Panc1 (cell line): ENCODE data around the gene CPNE4. TPM values are rescaled to one million over a fixed set of nuclear protein-coding genes. Genes with fewer than 3 reads are reported as not detected.

ENCODE experiments used
- ATAC-seq: fragments of 200-7000 bp; cut with Tn5 transposase; 2 replicates; pipeline ENCODE4 v1.9.1; 2020; ENCODE audit warnings: mild to moderate bottlenecking, moderate library complexity
- BruUV-seq: library from RNA; stranded (reverse); fragments of 400-500 nt; replicated peaks from 2 replicates; lab custom pipeline; 2021; lab: Mats Ljungman, UMichigan
- CTCF ChIA-PET: fragments of 300-600 bp; sonication (Branson Sonifier 250); formaldehyde crosslinking; loops from one replicate; lab custom pipeline; 2022; ENCODE audit warnings: antibody characterized with exemption; lab: Charles Lee
- POLR2A ChIA-PET: fragments of 300-600 bp; sonication (Branson Sonifier 250); formaldehyde crosslinking; loops from one replicate; lab custom pipeline; 2022; ENCODE audit warnings: antibody characterized with exemption; lab: Charles Lee
- DNase-seq: peaks from one replicate; pipeline ENCODE4 v3.0.0-alpha.2; 2010; ENCODE audit warnings: low read depth, low spot score
- H3K27ac ChIP-seq: 2 replicates; pipeline ENCODE4 v1.5.1; 2011; ENCODE audit warnings: mild to moderate bottlenecking, low read length, inconsistent platforms
- H3K27me3 ChIP-seq: fragments of 200-500 bp; sonication (Bioruptor generic); 2 replicates; pipeline ENCODE4 v1.6.0; 2014; ENCODE audit warnings: low read length, inconsistent platforms; ENCODE audit not compliant: control insufficient read depth, insufficient read depth
- H3K36me3 ChIP-seq: fragments of 200-500 bp; sonication (Bioruptor generic); 2 replicates; pipeline ENCODE4 v1.5.1; 2014; ENCODE audit warnings: inconsistent platforms, mild to moderate bottlenecking, low read length, moderate library complexity; ENCODE audit not compliant: control insufficient read depth, insufficient read depth
- H3K4me1 ChIP-seq: 2 replicates; pipeline ENCODE4 v1.5.1; 2011; ENCODE audit warnings: inconsistent platforms, mild to moderate bottlenecking, low read length, moderate library complexity; ENCODE audit not compliant: control insufficient read depth, insufficient read depth
- H3K4me3 ChIP-seq, 2 experiments: 2 replicates each; pipeline ENCODE4 v1.5.1; 2011 to 2012; ENCODE audit warnings: low read depth in 2 of 2, low read length in 2 of 2, mild to moderate bottlenecking in 2 of 2, inconsistent platforms in 1 of 2, moderate library complexity in 1 of 2
- H3K9me3 ChIP-seq: fragments of 200-500 bp; sonication (Bioruptor generic); 2 replicates; pipeline ENCODE4 v1.5.1; 2014; ENCODE audit warnings: low read depth, mild to moderate bottlenecking, inconsistent platforms, low read length, moderate library complexity; ENCODE audit not compliant: control insufficient read depth, insufficient read depth
- CTCF ChIP-seq: fragments of 450-650 bp; IDR thresholded peaks from 2 replicates; pipeline ENCODE4 v1.5.1; 2017; ENCODE audit warnings: mild to moderate bottlenecking
- POLR2AphosphoS5 ChIP-seq: IDR thresholded peaks from 2 replicates; pipeline ENCODE4 v1.6.1; 2012; ENCODE audit warnings: mild to moderate bottlenecking, low read depth, low read length, moderate library complexity
- REST ChIP-seq, 2 experiments: IDR thresholded peaks; 2 replicates each; pipeline ENCODE4 v1.6.1; 2011 to 2012; ENCODE audit warnings: low read depth in 2 of 2, control low read depth in 1 of 2, low read length in 1 of 2, mild to moderate bottlenecking in 1 of 2, moderate library complexity in 1 of 2; ENCODE audit not compliant: insufficient read depth in 1 of 2
- SIN3A ChIP-seq: IDR thresholded peaks from 2 replicates; pipeline ENCODE4 v1.6.1; 2012; ENCODE audit warnings: low read depth, mild to moderate bottlenecking, low read length, moderate library complexity, borderline replicate concordance; ENCODE audit not compliant: insufficient read depth
- TCF7L2 ChIP-seq: IDR thresholded peaks from 2 replicates; pipeline ENCODE4 v1.6.1; 2011; ENCODE audit warnings: mild to moderate bottlenecking, low read depth, low read length, inconsistent platforms
- in situ Hi-C: cut with HindIII; loops from 2 replicates; pipeline ENCODE4 v1.10.0; 2016; ENCODE audit warnings: low sequenced_read_pairs, low pct_unique_long_range_greater_than_20kb
- intact Hi-C: fragments of 100-400 bp; cut with micrococcal nuclease; formaldehyde crosslinking; loops from one replicate; pipeline ENCODE4 v1.10.0; 2022; ENCODE audit not compliant: unreplicated experiment
- total RNA-seq: library from RNA; stranded (reverse); gene quantifications from one replicate; pipeline ENCODE4 v1.2.1, GENCODE V29; 2021; ENCODE audit not compliant: unreplicated experiment

CPNE4 gene
- total RNA-seq, 1 experiment from 2014 or later = not detected

- no peak for DNase-seq
- Histone ChIP-seq H3K4me3 (no peak overlapping the region), H3K4me1 (no peaks in the 10 kb centered on the region), H3K27me3 (no peaks in the 10 kb centered on the region), H3K9me3 (no peaks in the 10 kb centered on the region), H3K27ac (no peak overlapping the region), H3K36me3 (no peaks in the 10 kb centered on the region)
- no peak for TF ChIP-seq SIN3A
- TF ChIP-seq POLR2AphosphoS5 = no peak
- TF ChIP-seq TCF7L2 = no peak
- no peak for TF ChIP-seq REST (IDR thresholded peaks at IDR 0.05; ENCODE audit: insufficient read depth in 1 of 2, low read depth in 2 of 2, low read length in 1 of 2)
- no peak for TF ChIP-seq CTCF
- no TSS peak for BruUV-seq
- intact Hi-C loops (no loop called here), in situ Hi-C loops (no loop called here)
- POLR2A ChIA-PET = no interaction called here
- no peak for ATAC-seq
- CTCF ChIA-PET = no interaction called here
Observed at GRCh38 chr3:131749826-131750225, 285.0 kb downstream of the CPNE4 start.

- intact Hi-C loops = no loop called here
- BruUV-seq = no TSS peak
Observed at GRCh38 chr3:131747466-131747865, 287.3 kb downstream of the CPNE4 start.

More at GRCh38 chr3:131747466-131747865, 287.3 kb downstream of the CPNE4 start:
- no peak for TF ChIP-seq TCF7L2
- TF ChIP-seq REST (IDR thresholded peaks at IDR 0.05; ENCODE audit: insufficient read depth in 1 of 2, low read depth in 2 of 2, low read length in 1 of 2) = no peak
- TF ChIP-seq CTCF = no peak
- TF ChIP-seq SIN3A = no peak
- no peak for TF ChIP-seq POLR2AphosphoS5
- in situ Hi-C loops = no loop called here
- DNase-seq (no peak), ATAC-seq (no peak)
- no peaks in the 10 kb centered on the region for H3K27me3 ChIP-seq
- H3K36me3 ChIP-seq = no peaks in the 10 kb centered on the region
- H3K4me3 ChIP-seq = no peak overlapping the region
- no peaks in the 10 kb centered on the region for H3K4me1 ChIP-seq
- POLR2A ChIA-PET = no interaction called here
- CTCF ChIA-PET = no interaction called here
- H3K27ac ChIP-seq = no peak overlapping the region
- H3K9me3 ChIP-seq = no peaks in the 10 kb centered on the region
